ENCODE data around the gene TTC9B.

The TTC9B gene

DNA sequence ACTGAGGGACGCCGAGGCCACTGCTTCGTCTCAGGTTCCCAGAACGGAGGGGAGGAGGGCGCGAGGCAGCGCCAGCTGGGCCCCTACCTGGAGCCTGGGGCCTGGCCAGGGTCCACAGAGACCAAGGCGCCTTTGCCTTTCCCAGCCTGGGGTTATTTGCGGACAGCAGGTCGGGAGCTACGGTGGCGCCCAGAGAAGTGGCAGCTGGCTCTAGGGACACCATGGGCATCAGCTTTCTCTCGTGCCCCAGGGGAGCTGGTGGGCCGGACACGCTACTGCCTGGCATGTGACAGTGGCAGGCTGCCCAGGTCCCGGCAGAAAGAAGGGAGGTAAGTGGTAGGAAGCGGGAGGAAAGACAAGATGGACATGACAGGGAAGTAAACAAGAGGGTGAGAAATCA lies 47.9 kb upstream of the TTC9B start:
- H4K20me1 ChIP-seq (ENCODE audit: insufficient read depth, low read length): no peaks in the 10 kb centered on the region
- H3K36me3 ChIP-seq (ENCODE audit: insufficient read depth, low read length): peaks cover 56% of the 10 kb centered on the region
- no peaks in the 10 kb centered on the region for H3K9me2 ChIP-seq (ENCODE audit: low read depth, low read length)
- H3K4me1 ChIP-seq (ENCODE audit: insufficient read depth, low read length, severe bottlenecking): peaks cover 8% of the 10 kb centered on the region
- H3K27me3 ChIP-seq (ENCODE audit: insufficient read depth, low read length): no peaks in the 10 kb centered on the region
- H3K4me2 ChIP-seq (ENCODE audit: low read length): no peak overlapping the region
- no peaks in the 10 kb centered on the region for H3F3A ChIP-seq (ENCODE audit: insufficient read depth, low read length)
- no peak overlapping the region for H2AFZ ChIP-seq (ENCODE audit: low read length)
- H3K9me3 ChIP-seq (ENCODE audit: low read length): peaks cover 3% of the 10 kb centered on the region; the same call in 1 of the 2 replicates
- peaks cover 26% of the 10 kb centered on the region for H3K79me2 ChIP-seq (ENCODE audit: insufficient read depth, low read length)
- H3K27ac ChIP-seq (ENCODE audit: low read depth, low read length, poor library complexity, severe bottlenecking): no peak overlapping the region
- TF ChIP-seq, protein P1, sequence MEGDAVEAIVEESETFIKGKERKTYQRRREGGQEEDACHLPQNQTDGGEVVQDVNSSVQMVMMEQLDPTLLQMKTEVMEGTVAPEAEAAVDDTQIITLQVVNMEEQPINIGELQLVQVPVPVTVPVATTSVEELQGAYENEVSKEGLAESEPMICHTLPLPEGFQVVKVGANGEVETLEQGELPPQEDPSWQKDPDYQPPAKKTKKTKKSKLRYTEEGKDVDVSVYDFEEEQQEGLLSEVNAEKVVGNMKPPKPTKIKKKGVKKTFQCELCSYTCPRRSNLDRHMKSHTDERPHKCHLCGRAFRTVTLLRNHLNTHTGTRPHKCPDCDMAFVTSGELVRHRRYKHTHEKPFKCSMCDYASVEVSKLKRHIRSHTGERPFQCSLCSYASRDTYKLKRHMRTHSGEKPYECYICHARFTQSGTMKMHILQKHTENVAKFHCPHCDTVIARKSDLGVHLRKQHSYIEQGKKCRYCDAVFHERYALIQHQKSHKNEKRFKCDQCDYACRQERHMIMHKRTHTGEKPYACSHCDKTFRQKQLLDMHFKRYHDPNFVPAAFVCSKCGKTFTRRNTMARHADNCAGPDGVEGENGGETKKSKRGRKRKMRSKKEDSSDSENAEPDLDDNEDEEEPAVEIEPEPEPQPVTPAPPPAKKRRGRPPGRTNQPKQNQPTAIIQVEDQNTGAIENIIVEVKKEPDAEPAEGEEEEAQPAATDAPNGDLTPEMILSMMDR (IDR thresholded peaks at IDR 0.05; ENCODE audit: low read length): no peak
- TF ChIP-seq EZH2 (IDR thresholded peaks at IDR 0.05; ENCODE audit: borderline replicate concordance, low read length): no peak
- H3K4me3 ChIP-seq (ENCODE audit: low read depth, low read length, poor library complexity, severe bottlenecking): no peak overlapping the region
- no peak overlapping the region for H3K9ac ChIP-seq (ENCODE audit: low read length)

DNA sequence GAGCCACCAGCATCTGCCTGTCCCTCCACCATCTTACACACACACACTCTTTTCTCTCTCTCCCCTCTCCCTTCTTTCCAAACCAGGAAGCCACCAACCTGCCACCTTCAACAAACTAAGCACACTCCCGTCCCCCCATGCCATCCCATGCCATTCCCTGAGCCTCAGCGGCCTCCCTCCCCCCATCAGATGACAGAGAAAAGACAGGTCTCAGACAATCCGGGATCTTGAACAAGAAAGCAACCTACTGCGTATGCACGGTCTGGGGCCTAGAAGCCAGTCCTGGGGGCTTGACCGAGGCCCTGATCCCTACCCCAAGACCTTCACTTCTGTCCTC lies 47.5 kb upstream of the TTC9B start:
- Histone ChIP-seq H3K36me3 (ENCODE audit: insufficient read depth, low read length) (peaks cover 58% of the 10 kb centered on the region), H3K4me3 (ENCODE audit: low read depth, low read length, poor library complexity, severe bottlenecking) (no peak overlapping the region), H3K27me3 (ENCODE audit: insufficient read depth, low read length) (no peaks in the 10 kb centered on the region), H4K20me1 (ENCODE audit: insufficient read depth, low read length) (no peaks in the 10 kb centered on the region), H3K4me1 (ENCODE audit: insufficient read depth, low read length, severe bottlenecking) (peaks cover 8% of the 10 kb centered on the region), H3F3A (ENCODE audit: insufficient read depth, low read length) (no peaks in the 10 kb centered on the region), H3K9ac (ENCODE audit: low read length) (no peak overlapping the region), H3K79me2 (ENCODE audit: insufficient read depth, low read length) (peaks cover 26% of the 10 kb centered on the region), H3K9me2 (ENCODE audit: low read depth, low read length) (no peaks in the 10 kb centered on the region), H3K4me2 (ENCODE audit: low read length) (no peak overlapping the region), H2AFZ (ENCODE audit: low read length) (no peak overlapping the region), H3K27ac (ENCODE audit: low read depth, low read length, poor library complexity, severe bottlenecking) (no peak overlapping the region), H3K9me3 (ENCODE audit: low read length) (peaks cover 3% of the 10 kb centered on the region; the same call in 1 of the 2 replicates)
- TF ChIP-seq EZH2 (IDR thresholded peaks at IDR 0.05; ENCODE audit: borderline replicate concordance, low read length): no peak
- TF ChIP-seq, protein P1 (IDR thresholded peaks at IDR 0.05; ENCODE audit: low read length): no peak

DNA sequence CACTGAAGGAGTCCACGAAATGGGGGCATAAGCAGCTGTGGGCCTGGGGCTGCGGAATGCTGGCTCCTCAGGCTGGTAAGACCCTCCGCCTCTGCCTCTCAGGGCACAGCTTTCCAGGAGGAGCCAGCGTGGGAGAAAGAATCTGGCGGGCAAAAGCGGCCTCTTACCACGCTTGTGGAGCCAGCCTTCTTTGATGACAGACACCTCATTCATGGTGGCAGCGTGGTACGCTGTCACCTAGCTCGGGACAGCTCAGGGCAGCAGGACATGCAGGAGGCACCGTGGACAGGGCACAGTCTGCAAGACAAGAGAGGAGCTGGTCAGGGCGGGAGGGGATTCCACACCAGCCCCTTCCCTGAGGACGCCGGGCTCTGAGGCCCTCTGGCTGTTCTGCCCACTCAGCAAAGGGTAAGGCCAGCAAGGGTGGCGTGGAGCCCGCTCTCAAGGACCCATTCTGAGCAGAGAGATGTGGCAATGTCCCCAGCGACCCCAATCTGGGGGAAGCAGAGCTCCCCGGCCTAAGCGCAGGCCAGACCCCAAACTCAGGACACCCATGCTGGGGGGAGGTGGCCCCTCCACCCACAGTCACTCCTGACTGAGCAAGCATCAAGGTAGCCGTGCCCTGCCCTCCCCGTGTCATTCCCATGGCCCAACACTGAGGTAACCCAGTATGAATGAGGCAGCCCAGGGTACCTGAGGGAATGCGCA lies 47.0 kb upstream of the TTC9B start:
- Histone ChIP-seq H3K4me3 (ENCODE audit: low read depth, low read length, poor library complexity, severe bottlenecking) (no peak overlapping the region), H3K9me3 (ENCODE audit: low read length) (peaks cover 3% of the 10 kb centered on the region; the same call in 1 of the 2 replicates), H3K27me3 (ENCODE audit: insufficient read depth, low read length) (no peaks in the 10 kb centered on the region), H4K20me1 (ENCODE audit: insufficient read depth, low read length) (no peaks in the 10 kb centered on the region), H3K4me2 (ENCODE audit: low read length) (no peak overlapping the region), H3K4me1 (ENCODE audit: insufficient read depth, low read length, severe bottlenecking) (peaks cover 8% of the 10 kb centered on the region), H2AFZ (ENCODE audit: low read length) (no peak overlapping the region), H3K9me2 (ENCODE audit: low read depth, low read length) (no peaks in the 10 kb centered on the region), H3K9ac (ENCODE audit: low read length) (no peak overlapping the region), H3K27ac (ENCODE audit: low read depth, low read length, poor library complexity, severe bottlenecking) (no peak overlapping the region), H3K36me3 (ENCODE audit: insufficient read depth, low read length) (peaks cover 55% of the 10 kb centered on the region), H3F3A (ENCODE audit: insufficient read depth, low read length) (no peaks in the 10 kb centered on the region), H3K79me2 (ENCODE audit: insufficient read depth, low read length) (peaks cover 22% of the 10 kb centered on the region)
- TF ChIP-seq, protein P1 (IDR thresholded peaks at IDR 0.05; ENCODE audit: low read length): no peak

Measured in OCI-LY1 (cell line).